ENCODE measurements around the gene BAIAP2L1.

- TF ChIP-seq FOXM1 (IDR thresholded peaks at IDR 0.05; ENCODE audit: borderline replicate concordance, low read depth): no peak
- TF ChIP-seq RAD21 (IDR thresholded peaks at IDR 0.05; ENCODE audit: low read depth): no peak
- TF ChIP-seq, protein P1, sequence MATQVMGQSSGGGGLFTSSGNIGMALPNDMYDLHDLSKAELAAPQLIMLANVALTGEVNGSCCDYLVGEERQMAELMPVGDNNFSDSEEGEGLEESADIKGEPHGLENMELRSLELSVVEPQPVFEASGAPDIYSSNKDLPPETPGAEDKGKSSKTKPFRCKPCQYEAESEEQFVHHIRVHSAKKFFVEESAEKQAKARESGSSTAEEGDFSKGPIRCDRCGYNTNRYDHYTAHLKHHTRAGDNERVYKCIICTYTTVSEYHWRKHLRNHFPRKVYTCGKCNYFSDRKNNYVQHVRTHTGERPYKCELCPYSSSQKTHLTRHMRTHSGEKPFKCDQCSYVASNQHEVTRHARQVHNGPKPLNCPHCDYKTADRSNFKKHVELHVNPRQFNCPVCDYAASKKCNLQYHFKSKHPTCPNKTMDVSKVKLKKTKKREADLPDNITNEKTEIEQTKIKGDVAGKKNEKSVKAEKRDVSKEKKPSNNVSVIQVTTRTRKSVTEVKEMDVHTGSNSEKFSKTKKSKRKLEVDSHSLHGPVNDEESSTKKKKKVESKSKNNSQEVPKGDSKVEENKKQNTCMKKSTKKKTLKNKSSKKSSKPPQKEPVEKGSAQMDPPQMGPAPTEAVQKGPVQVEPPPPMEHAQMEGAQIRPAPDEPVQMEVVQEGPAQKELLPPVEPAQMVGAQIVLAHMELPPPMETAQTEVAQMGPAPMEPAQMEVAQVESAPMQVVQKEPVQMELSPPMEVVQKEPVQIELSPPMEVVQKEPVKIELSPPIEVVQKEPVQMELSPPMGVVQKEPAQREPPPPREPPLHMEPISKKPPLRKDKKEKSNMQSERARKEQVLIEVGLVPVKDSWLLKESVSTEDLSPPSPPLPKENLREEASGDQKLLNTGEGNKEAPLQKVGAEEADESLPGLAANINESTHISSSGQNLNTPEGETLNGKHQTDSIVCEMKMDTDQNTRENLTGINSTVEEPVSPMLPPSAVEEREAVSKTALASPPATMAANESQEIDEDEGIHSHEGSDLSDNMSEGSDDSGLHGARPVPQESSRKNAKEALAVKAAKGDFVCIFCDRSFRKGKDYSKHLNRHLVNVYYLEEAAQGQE (IDR thresholded peaks at IDR 0.05; ENCODE audit: low read depth): no peak
These were observed 4.9 kb downstream of the BAIAP2L1 start for GRCh38 chr7:98395951-98396350.
